Lower leg skin (tissue), 4 donors: Measurements from ENCODE around the gene ABHD15. TPM values are rescaled to one million over a fixed set of nuclear protein-coding genes. Genes with fewer than 3 reads are reported as not detected.

Experiments used
- DNase-seq, 2 donors: peaks; one replicate each; pipeline ENCODE4 v3.0.0-alpha.2; 2019; ENCODE audit warnings: low spot score in 2 of 2
- H3K4me3 ChIP-seq: fragments of 200-600 bp; sonication (generic); 2 replicates; pipeline ENCODE4 v1.5.1; 2017; ENCODE audit warnings: mild to moderate bottlenecking, low read depth; ENCODE audit not compliant: poor library complexity, severe bottlenecking
- CTCF ChIP-seq, 3 donors: fragments of 450-650 bp; IDR thresholded peaks; one replicate each; pipeline ENCODE4 v1.5.1; 2016; ENCODE audit warnings: antibody characterized with exemption in 3 of 3, mild to moderate bottlenecking in 3 of 3, moderate library complexity in 2 of 3
- POLR2A ChIP-seq, 2 donors: fragments of 450-650 bp; IDR thresholded peaks; one replicate each; pipeline ENCODE4 v1.6.1; 2016 to 2017; ENCODE audit warnings: antibody characterized with exemption in 2 of 2, mild to moderate bottlenecking in 1 of 2, moderate library complexity in 1 of 2
- WGBS, 2 donors: methylation state at CpG; one replicate each; pipeline ENCODE4 v1.1.5; 2018; 5-methylcytosine and 5-hydroxymethylcytosine counted together
- intact Hi-C: fragments of 100-400 bp; cut with DNase I; formaldehyde crosslinking; loops from one replicate; pipeline ENCODE4 v1.15.0; 2023; ENCODE audit warnings: low total_unique reads
- total RNA-seq, 4 donors: library from RNA; depleted of rRNA; stranded (reverse); fragments of >200 nt; gene quantifications; one replicate each; pipeline ENCODE4 v1.1.0, GENCODE V29; 2016

Gene ABHD15
- total RNA-seq, 4 donors from 2014 or later, result 4.1 to 10.4 (median 7.5) TPM

- TF ChIP-seq CTCF (IDR thresholded peaks at IDR 0.05), result no peak
- no peak for TF ChIP-seq POLR2A (IDR thresholded peaks at IDR 0.05)
- WGBS, 2 donors, result 40 to 55% methylated on average over 42 to 53 of the region's 62 CpGs
- intact Hi-C loops, result no loop called here
- peak; percentile 29 to 92 for DNase-seq
- H3K4me3 ChIP-seq, result no peak overlapping the region
Observed at GRCh38 chr17:29572691-29573557, 6.1 kb upstream of the ABHD15 start.

GRCh38 chr17:29571883-29572681, 5.2 kb upstream of the ABHD15 start:
- H3K4me3 ChIP-seq, result no peak overlapping the region
- 49 to 65% methylated on average over 27 to 28 of the region's 30 CpGs for WGBS, 2 donors
- DNase-seq, result peak; percentile 15 to 86
- TF ChIP-seq POLR2A (IDR thresholded peaks at IDR 0.05) (no peak), CTCF (IDR thresholded peaks at IDR 0.05) (no peak)
- intact Hi-C loops, result no loop called here

GRCh38 chr17:29571486-29571882, 4.6 kb upstream of the ABHD15 start:
- TF ChIP-seq POLR2A (IDR thresholded peaks at IDR 0.05) (no peak), CTCF (IDR thresholded peaks at IDR 0.05) (no peak)
- intact Hi-C loops, result no loop called here
- peak in 1 of 2 donors; percentile 76 for DNase-seq
- H3K4me3 ChIP-seq, result no peak overlapping the region
- WGBS, 2 donors, result 76 to 90% methylated on average over 6 of the region's 6 CpGs

- no peak overlapping the region for H3K4me3 ChIP-seq
- WGBS, 2 donors, result 62 to 65% methylated on average over 7 of the region's 7 CpGs
- DNase-seq, result peak in 1 of 2 donors; percentile 80
- TF ChIP-seq CTCF (IDR thresholded peaks at IDR 0.05), result no peak
- no peak for TF ChIP-seq POLR2A (IDR thresholded peaks at IDR 0.05)
- intact Hi-C loops, result no loop called here
Observed at GRCh38 chr17:29570521-29570920, 3.7 kb upstream of the ABHD15 start.

GRCh38 chr17:29569245-29569950, 2.6 kb upstream of the ABHD15 start:
- WGBS, 2 donors, result 52 to 53% methylated on average over 14 of the region's 14 CpGs
- peak overlapping the region; percentile 68 for H3K4me3 ChIP-seq
- intact Hi-C loops, result no loop called here
- DNase-seq, result peak; percentile 15 to 72
- TF ChIP-seq POLR2A (IDR thresholded peaks at IDR 0.05) (no peak), CTCF (IDR thresholded peaks at IDR 0.05) (no peak)
